ENCODE measurements around the gene EFNA5. TPM values are rescaled to one million over a fixed set of nuclear protein-coding genes. Genes with fewer than 3 reads are reported as not detected.
A peak's percentile ranks its signal among the peaks of the same experiment; 100 is the strongest.

The EFNA5 gene
- total RNA-seq, 4 donors from 2014 or later, result 2.8 to 5.7 (median 3.7) TPM

GRCh38 chr5:107542831-107543231 lies 127.9 kb downstream of the EFNA5 start:
- H3K4me3 ChIP-seq, result peak overlapping the region in 3 of 4 donors; percentile 10 to 22 (median 17)
- H3K27me3 ChIP-seq, result no peaks in the 10 kb centered on the region
- 50% methylated on average over 7 of the region's 7 CpGs for WGBS
- no peak for TF ChIP-seq CTCF (IDR thresholded peaks at IDR 0.05)
- TF ChIP-seq POLR2AphosphoS5 (IDR thresholded peaks at IDR 0.05), result peak; percentile 54 to 55
- no peaks in the 10 kb centered on the region for H3K36me3 ChIP-seq
- peak; percentile 96 for DNase-seq (ENCODE audit: extremely low spot score)
- H3K4me1 ChIP-seq, result peaks cover 21 to 44% (median 33%) of the 10 kb centered on the region in 4 donors
- no peaks in the 10 kb centered on the region for H3K9me3 ChIP-seq
- H3K27ac ChIP-seq (replicated peaks in 1 of 4), result peak overlapping the region; percentile 52 to 63 (median 54)
- intact Hi-C loops (cut with DNase I), result no loop called here

GRCh38 chr5:107542428-107542827 lies 128.3 kb downstream of the EFNA5 start:
- intact Hi-C loops (cut with DNase I), result no loop called here
- no peaks in the 10 kb centered on the region for H3K27me3 ChIP-seq
- peak overlapping the region; percentile 52 to 63 (median 54) for H3K27ac ChIP-seq (replicated peaks in 1 of 4)
- H3K36me3 ChIP-seq, result no peaks in the 10 kb centered on the region
- peaks cover 21 to 44% (median 33%) of the 10 kb centered on the region in 4 donors for H3K4me1 ChIP-seq
- no peaks in the 10 kb centered on the region for H3K9me3 ChIP-seq
- peak overlapping the region in 3 of 4 donors; percentile 10 to 22 (median 17) for H3K4me3 ChIP-seq
- DNase-seq (ENCODE audit: extremely low spot score), result peak; percentile 95
- 10% methylated on average over 4 of the region's 4 CpGs for WGBS
- TF ChIP-seq CTCF (IDR thresholded peaks at IDR 0.05) (no peak), POLR2AphosphoS5 (IDR thresholded peaks at IDR 0.05) (peak in 1 of 2 donors; percentile 10)

GRCh38 chr5:107541400-107541799 lies 129.3 kb downstream of the EFNA5 start:
- intact Hi-C loops (cut with DNase I), result no loop called here

GRCh38 chr5:107539726-107540330 lies 130.9 kb downstream of the EFNA5 start:
- no peak for DNase-seq (ENCODE audit: extremely low spot score)
- Histone ChIP-seq H3K36me3 (no peaks in the 10 kb centered on the region), H3K4me3 (no peak overlapping the region), H3K9me3 (no peaks in the 10 kb centered on the region), H3K27ac (replicated peaks in 1 of 4) (no peak overlapping the region), H3K4me1 (peaks cover 14 to 32% (median 27%) of the 10 kb centered on the region in 4 donors), H3K27me3 (no peaks in the 10 kb centered on the region)
- intact Hi-C loops (cut with DNase I), result no loop called here
- WGBS, result 98% methylated on average over 4 of the region's 4 CpGs
- TF ChIP-seq POLR2A (IDR thresholded peaks at IDR 0.05; ENCODE audit: low read depth), result no peak
- no peak for TF ChIP-seq CTCF (IDR thresholded peaks at IDR 0.05)
- no peak for TF ChIP-seq EP300 (IDR thresholded peaks at IDR 0.05)
- TF ChIP-seq POLR2AphosphoS5 (IDR thresholded peaks at IDR 0.05), result no peak

More at GRCh38 chr5:107541400-107541799, 129.3 kb downstream of the EFNA5 start:
- Histone ChIP-seq H3K4me3 (no peak overlapping the region), H3K27me3 (no peaks in the 10 kb centered on the region), H3K27ac (replicated peaks in 1 of 4) (no peak overlapping the region), H3K4me1 (peaks cover 21 to 44% (median 33%) of the 10 kb centered on the region in 4 donors), H3K9me3 (no peaks in the 10 kb centered on the region), H3K36me3 (no peaks in the 10 kb centered on the region)
- no peak for DNase-seq (ENCODE audit: extremely low spot score)
- 85% methylated on average over 1 of the region's 1 CpG for WGBS
- TF ChIP-seq POLR2A (IDR thresholded peaks at IDR 0.05; ENCODE audit: low read depth) (no peak), POLR2AphosphoS5 (IDR thresholded peaks at IDR 0.05) (no peak), CTCF (IDR thresholded peaks at IDR 0.05) (no peak), EP300 (IDR thresholded peaks at IDR 0.05) (no peak)
